HG03060 (cell line): ENCODE measurements around the gene TOP1.

Source experiments
- ATAC-seq: cut with Tn5 transposase; IDR thresholded peaks from one replicate; pipeline ENCODE4 v1.9.1; 2021; ENCODE audit warnings: low read depth, moderate number of reproducible peaks; ENCODE audit not compliant: unreplicated experiment

TOP1 gene

DNA sequence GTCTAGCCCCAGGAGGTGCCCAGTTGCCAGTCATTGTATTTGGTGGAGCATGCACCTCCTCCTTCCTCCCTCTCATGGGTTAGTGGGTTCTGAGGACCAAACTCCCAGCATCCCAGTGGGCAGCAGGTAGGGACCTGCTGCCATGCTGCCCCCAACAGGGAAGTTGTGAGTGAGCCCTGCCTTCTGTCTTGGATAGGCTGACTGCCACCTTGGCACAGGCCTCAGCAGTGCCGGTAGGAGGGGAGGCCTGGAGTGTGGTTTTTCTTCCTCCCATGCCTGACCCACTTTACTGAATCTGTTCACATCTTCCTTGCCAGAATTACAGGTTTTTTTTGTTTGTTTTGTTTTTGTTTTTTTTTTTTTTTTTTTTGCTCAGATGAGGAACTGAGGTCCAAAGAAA, 133.3 kb downstream of the TOP1 start:
- no peak for ATAC-seq

- no peak for ATAC-seq
Measured at GRCh38 chr20:41162396-41162795, 133.8 kb downstream of the TOP1 start.

DNA sequence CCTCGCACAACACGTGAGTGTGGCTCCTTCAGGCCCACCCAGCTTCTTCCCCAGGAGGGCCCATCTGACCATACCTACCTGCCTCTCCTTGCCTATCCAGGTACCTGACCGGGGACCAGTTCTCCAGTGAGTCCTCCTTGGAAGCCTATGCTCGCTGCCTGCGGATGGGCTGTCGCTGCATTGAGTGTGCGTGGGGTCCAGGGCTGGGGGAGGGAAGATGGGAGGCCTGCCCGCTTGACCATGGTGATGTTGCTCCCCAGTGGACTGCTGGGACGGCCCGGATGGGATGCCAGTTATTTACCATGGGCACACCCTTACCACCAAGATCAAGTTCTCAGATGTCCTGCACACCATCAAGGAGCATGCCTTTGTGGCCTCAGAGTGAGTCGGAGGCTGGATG, 135.2 kb downstream of the TOP1 start:
- ATAC-seq: no peak

GRCh38 chr20:41165001-41165882, 136.6 kb downstream of the TOP1 start:
- no peak for ATAC-seq

DNA sequence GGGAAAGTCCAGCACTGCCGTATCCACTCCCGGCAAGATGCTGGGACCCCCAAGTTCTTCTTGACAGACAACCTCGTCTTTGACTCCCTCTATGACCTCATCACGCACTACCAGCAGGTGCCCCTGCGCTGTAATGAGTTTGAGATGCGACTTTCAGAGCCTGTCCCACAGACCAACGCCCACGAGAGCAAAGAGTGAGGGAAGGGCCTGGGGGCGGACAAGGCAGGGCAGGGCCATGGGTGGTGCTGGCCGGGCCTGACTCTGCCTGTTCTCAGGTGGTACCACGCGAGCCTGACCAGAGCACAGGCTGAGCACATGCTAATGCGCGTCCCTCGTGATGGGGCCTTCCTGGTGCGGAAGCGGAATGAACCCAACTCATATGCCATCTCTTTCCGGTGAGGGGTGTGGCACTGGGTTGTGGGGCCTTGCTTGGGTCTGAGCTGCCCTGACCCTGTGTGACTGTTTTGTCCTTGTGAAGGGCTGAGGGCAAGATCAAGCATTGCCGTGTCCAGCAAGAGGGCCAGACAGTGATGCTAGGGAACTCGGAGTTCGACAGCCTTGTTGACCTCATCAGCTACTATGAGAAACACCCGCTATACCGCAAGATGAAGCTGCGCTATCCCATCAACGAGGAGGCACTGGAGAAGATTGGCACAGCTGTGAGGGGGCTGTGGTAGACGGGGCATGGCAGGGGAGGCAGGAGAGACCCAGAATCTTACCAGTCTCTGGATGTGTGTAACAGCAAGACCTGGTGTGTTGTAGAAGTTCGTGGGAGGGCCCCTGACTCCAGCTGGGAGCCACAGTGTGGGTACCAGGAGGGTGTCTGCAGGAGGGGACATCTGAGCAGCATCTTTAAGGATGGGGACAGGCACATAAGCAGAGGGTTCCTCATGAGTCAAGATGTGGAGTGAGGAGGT, 137.8 kb downstream of the TOP1 start:
- ATAC-seq: no peak

DNA sequence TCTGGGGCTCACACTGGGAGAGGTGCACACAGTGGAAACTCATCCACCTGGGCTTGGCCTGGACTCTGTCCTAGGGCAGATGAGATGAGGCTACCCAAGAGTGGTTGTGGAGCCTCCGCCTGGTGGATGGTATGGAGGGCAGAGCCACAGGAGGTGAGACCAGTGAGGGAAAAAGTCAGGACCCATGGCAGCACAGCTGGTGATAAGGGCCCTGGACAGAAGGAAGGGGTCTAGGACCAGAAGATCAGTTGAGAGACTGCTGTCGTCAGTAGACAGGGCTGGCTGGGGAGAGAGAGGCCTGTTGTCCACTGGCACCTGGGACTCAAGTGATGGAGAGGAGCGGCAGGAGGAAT, 138.5 kb downstream of the TOP1 start:
- ATAC-seq: no peak

GRCh38 chr20:41167481-41168253, 139.0 kb downstream of the TOP1 start:
- no peak for ATAC-seq

- ATAC-seq: no peak
Measured at GRCh38 chr20:41168281-41169161, 139.9 kb downstream of the TOP1 start.

- no peak for ATAC-seq
Measured at GRCh38 chr20:41169162-41169690, 140.6 kb downstream of the TOP1 start.

DNA sequence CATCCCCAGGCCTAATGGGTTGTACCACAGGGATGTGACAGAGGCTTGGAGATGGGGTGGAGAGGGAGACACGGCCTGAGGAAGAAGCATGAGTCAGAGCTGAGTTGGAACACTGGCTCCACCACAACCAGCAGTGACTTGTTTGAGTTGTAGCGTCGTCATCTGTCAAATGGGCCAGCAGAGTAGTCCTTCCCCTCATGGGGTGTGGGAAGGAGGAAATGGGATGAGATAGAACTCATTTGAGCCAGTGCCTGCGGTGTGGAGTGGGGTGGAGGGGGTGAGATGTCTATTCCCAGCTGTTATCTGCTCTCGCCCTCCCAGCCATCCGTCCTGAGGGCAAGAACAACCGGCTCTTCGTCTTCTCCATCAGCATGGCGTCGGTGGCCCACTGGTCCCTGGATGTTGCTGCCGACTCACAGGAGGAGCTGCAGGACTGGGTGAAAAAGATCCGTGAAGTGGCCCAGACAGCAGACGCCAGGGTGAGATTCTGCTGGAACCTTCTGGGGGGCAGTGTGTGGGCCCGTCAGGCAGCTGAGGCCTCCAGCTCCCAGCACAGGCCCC, 141.2 kb downstream of the TOP1 start:
- ATAC-seq: no peak

- ATAC-seq: no peak
Measured at GRCh38 chr20:41170386-41171105, 141.9 kb downstream of the TOP1 start.

DNA sequence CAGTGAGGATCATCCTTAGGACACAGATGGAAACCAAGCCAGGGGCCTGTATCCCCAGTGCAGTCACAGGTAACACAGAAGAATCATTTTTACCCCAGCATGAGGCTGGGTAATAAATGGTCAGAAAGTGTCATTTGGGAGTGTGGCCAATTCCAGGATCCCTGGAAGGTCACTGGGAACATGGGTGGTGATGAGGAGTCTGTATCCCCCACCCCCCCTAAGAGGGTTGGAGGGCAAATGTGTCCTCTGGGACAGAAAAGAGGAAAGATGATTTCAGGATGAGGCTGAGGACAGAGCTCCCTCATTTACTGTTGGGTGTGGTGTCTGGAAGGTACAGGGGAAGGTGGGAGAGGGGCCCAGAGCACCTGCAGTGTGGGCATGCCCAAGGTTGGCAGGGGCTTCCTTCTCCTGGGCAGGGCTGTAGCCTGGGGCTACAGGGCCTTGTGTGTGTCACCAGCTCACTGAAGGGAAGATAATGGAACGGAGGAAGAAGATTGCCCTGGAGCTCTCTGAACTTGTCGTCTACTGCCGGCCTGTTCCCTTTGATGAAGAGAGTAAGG, 143.2 kb downstream of the TOP1 start:
- no peak for ATAC-seq

GRCh38 chr20:41172296-41173140, 143.9 kb downstream of the TOP1 start:
- ATAC-seq: no peak

- no peak for ATAC-seq
Measured at GRCh38 chr20:41173161-41173721, 144.6 kb downstream of the TOP1 start.

GRCh38 chr20:41173791-41174341, 145.2 kb downstream of the TOP1 start:
- no peak for ATAC-seq
